ENCODE data around the gene BLVRB. TPM values are rescaled to one million over a fixed set of nuclear protein-coding genes. Genes with fewer than 3 reads are reported as not detected.
A peak's percentile ranks its signal among the peaks of the same experiment; 100 is the strongest.

The BLVRB gene
- total and polyA plus RNA-seq, 2 donors (not counting 3 experiments of a cell fraction or from before 2014, with no cell fraction given) = 30.8 to 113 TPM

DNA sequence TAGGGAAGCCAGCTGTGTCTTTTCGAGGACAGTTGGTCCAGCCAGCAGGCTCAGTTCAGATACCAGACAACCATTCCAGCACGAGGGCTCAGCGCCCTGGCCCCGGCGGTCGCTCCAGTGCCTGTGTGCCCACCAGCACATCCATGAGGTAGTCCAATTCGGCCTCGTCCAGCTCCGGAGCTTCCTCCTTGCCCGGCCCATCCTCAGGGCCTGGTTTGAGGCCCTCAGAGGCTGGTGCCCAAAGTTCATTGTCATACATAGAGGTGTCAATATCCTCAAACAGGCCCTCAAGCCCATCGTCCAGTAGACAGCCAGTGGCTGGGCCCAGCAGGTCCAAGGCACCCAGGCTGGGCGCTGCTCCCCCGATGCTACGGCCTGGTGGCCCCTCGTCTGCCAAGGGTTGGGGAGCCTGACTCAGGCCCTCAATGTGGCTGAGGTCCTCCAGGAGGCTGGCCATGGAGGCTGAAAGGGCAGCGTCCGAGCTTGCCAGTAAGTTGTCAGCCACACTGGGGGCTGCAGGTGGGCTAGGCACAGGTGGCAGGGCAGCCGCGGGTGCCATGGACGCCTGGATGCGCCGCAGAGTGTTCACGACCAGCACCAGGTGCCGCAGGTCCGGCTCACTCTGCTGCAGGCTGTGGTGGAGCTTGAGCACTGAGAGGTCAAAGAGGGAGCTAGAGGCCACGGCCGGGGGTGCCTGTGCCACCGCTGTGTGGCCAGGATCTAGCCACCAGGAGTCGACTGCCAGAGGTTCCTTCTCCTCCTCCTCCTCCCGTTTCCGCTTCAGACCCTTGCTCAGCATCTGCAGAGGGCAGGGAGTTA, 42.6 kb downstream of the BLVRB start:
- Histone ChIP-seq H3K4me2 (ENCODE audit: insufficient read depth, low read length) (no peak overlapping the region), H3K9me3 (replicated peaks; ENCODE audit: control insufficient read depth, insufficient read depth, low read length) (no peaks in the 10 kb centered on the region), H3K4me3 (replicated peaks in 1 of 3; ENCODE audit: insufficient read depth in 1 of 3, low read depth in 1 of 3, low read length in 3 of 3) (no peak overlapping the region), H3K27me3 (ENCODE audit: control insufficient read depth in 2 of 2, insufficient read depth in 2 of 2, low read length in 2 of 2) (no peaks in the 10 kb centered on the region), H3K9me1 (replicated peaks; ENCODE audit: control insufficient read depth, extremely low read depth, insufficient read depth, low read length) (no peaks in the 10 kb centered on the region), H3K9ac (replicated peaks; ENCODE audit: extremely low read depth, insufficient read depth, low read length) (no peak overlapping the region), H3K36me3 (ENCODE audit: control insufficient read depth in 2 of 2, extremely low read depth in 1 of 2, insufficient read depth in 2 of 2, low read length in 2 of 2) (peaks cover 8 to 9% of the 10 kb centered on the region in 2 experiments), H2AFZ (ENCODE audit: low read depth, low read length) (no peak overlapping the region), H3K79me2 (ENCODE audit: control insufficient read depth, insufficient read depth, low read length) (peaks cover 30% of the 10 kb centered on the region), H4K20me1 (replicated peaks; ENCODE audit: control insufficient read depth, extremely low read depth, insufficient read depth, low read length) (no peaks in the 10 kb centered on the region), H3K4me1 (ENCODE audit: control insufficient read depth, extremely low read depth, insufficient read depth, low read length) (peaks cover 19% of the 10 kb centered on the region), H3K27ac (ENCODE audit: insufficient read depth, low read depth, low read length) (no peak overlapping the region)
- intact Hi-C loops (cut with micrococcal nuclease) = loop anchor here (5.0 kb wide), 1 partner anchor 76 kb away; the partner anchor contains the start of genes C19orf47 and PLD3
- dilution Hi-C loops (cut with MboI; ENCODE audit: extremely low pct_ligation_motif_present, low sequenced_read_pairs) = no loop called here
- TF ChIP-seq POLR2A (IDR thresholded peaks at IDR 0.05; ENCODE audit: low read depth, low read length) = no peak
- POLR2A ChIA-PET = no interaction called here
- CTCF ChIA-PET = interaction anchor here (0.7 to 1.9 kb wide), 3 partner anchors 24 to 118 kb away, joined by 3 to 6 read pairs (median 3); no protein-coding TSS in a partner anchor
- FAIRE-seq = peak; percentile 38
- BruUV-seq (replicated peaks) = no TSS peak
- DNase-seq (ENCODE audit: low read depth, low spot score) = no peak

DNA sequence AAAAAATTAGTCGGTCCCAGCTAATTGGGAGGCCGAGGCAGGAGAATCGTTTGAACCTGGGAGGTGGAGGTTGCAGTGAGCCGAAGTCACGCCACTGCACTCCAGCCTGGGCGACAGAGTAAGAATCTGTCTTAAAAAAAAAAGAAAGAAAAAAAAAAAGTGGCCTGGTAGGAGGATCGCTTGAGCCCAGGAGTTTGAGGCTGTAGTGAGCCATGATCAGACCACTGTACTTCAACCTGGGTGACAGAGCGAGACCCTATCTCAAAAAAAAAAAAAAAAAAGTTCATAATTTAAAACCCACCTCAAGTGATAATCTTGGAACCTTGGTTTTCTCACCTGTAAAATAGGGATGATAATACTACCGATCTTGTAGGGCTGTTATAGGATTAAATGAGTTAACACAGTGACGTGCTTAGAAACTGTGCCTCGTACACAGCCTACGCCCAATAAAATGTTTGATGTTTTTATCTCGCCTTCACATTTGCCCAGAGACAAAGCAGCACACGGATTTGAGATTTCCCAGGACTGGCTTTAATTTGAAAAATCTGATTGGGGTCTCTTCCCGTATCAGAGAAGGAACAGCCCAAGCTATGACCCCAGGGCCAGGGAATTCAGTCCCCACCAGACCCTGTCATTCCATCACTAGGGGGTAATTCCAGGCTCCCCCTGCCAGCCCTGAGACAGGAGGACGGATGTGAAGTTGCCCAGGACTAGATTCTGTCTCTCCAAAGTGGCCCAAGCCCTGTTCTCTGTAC, 43.4 kb downstream of the BLVRB start:
- H3K36me3 ChIP-seq (ENCODE audit: control insufficient read depth in 2 of 2, extremely low read depth in 1 of 2, insufficient read depth in 2 of 2, low read length in 2 of 2) = peaks cover 8 to 9% of the 10 kb centered on the region in 2 experiments
- dilution Hi-C loops (cut with MboI; ENCODE audit: extremely low pct_ligation_motif_present, low sequenced_read_pairs) = no loop called here
- intact Hi-C loops (cut with micrococcal nuclease) = loop anchor here (1.0 to 5.0 kb wide), 5 partner anchors 19 to 177 kb away; partner anchors contain the start of genes C19orf47, PLD3 and SERTAD3
- no peak overlapping the region for H2AFZ ChIP-seq (ENCODE audit: low read depth, low read length)
- ChIA-PET POLR2A (interaction anchor here (1.9 kb wide), 1 partner anchor 21 kb away, joined by 15 read pairs; no protein-coding TSS in a partner anchor), CTCF (interaction anchor here (0.7 to 2.0 kb wide), 3 partner anchors 21 to 117 kb away, joined by 3 to 37 read pairs (median 6); partner anchors contain the start of gene SERTAD3)
- TF ChIP-seq GATA2 (IDR thresholded peaks at IDR 0.05; ENCODE audit: insufficient read depth, insufficient read length, low read depth, low read length) = no peak
- TF ChIP-seq MYC (IDR thresholded peaks at IDR 0.05; ENCODE audit: low read depth, low read length) = no peak
- TF ChIP-seq EZH2 (IDR thresholded peaks at IDR 0.05; ENCODE audit: borderline replicate concordance, low read depth, low read length, severe bottlenecking) = no peak
- TF ChIP-seq FOS (IDR thresholded peaks at IDR 0.05; ENCODE audit: borderline replicate concordance, insufficient read depth, low read length) = no peak
- TF ChIP-seq, protein P1, sequence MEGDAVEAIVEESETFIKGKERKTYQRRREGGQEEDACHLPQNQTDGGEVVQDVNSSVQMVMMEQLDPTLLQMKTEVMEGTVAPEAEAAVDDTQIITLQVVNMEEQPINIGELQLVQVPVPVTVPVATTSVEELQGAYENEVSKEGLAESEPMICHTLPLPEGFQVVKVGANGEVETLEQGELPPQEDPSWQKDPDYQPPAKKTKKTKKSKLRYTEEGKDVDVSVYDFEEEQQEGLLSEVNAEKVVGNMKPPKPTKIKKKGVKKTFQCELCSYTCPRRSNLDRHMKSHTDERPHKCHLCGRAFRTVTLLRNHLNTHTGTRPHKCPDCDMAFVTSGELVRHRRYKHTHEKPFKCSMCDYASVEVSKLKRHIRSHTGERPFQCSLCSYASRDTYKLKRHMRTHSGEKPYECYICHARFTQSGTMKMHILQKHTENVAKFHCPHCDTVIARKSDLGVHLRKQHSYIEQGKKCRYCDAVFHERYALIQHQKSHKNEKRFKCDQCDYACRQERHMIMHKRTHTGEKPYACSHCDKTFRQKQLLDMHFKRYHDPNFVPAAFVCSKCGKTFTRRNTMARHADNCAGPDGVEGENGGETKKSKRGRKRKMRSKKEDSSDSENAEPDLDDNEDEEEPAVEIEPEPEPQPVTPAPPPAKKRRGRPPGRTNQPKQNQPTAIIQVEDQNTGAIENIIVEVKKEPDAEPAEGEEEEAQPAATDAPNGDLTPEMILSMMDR (IDR thresholded peaks at IDR 0.05; ENCODE audit: extremely low read depth in 1 of 2, insufficient read depth in 1 of 2, low read depth in 1 of 2, low read length in 2 of 2) = no peak
- TF ChIP-seq, protein P2, sequence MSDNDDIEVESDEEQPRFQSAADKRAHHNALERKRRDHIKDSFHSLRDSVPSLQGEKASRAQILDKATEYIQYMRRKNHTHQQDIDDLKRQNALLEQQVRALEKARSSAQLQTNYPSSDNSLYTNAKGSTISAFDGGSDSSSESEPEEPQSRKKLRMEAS (IDR thresholded peaks at IDR 0.05; ENCODE audit: insufficient read depth, insufficient read length) = no peak
- TF ChIP-seq POLR2A (IDR thresholded peaks at IDR 0.05; ENCODE audit: low read depth, low read length) = no peak
- H3K4me1 ChIP-seq (ENCODE audit: control insufficient read depth, extremely low read depth, insufficient read depth, low read length) = peaks cover 26% of the 10 kb centered on the region
- peak overlapping the region; percentile 75 for H3K27ac ChIP-seq (ENCODE audit: insufficient read depth, low read depth, low read length)
- H3K9me3 ChIP-seq (replicated peaks; ENCODE audit: control insufficient read depth, insufficient read depth, low read length) = no peaks in the 10 kb centered on the region
- no peak overlapping the region for H3K4me2 ChIP-seq (ENCODE audit: insufficient read depth, low read length)
- no peaks in the 10 kb centered on the region for H3K9me1 ChIP-seq (replicated peaks; ENCODE audit: control insufficient read depth, extremely low read depth, insufficient read depth, low read length)
- no peak for FAIRE-seq
- H3K9ac ChIP-seq (replicated peaks; ENCODE audit: extremely low read depth, insufficient read depth, low read length) = no peak overlapping the region
- H4K20me1 ChIP-seq (replicated peaks; ENCODE audit: control insufficient read depth, extremely low read depth, insufficient read depth, low read length) = no peaks in the 10 kb centered on the region
- H3K27me3 ChIP-seq (ENCODE audit: control insufficient read depth in 2 of 2, insufficient read depth in 2 of 2, low read length in 2 of 2) = no peaks in the 10 kb centered on the region
- BruUV-seq (replicated peaks) = no TSS peak
- DNase-seq (ENCODE audit: low read depth, low spot score) = no peak
- no peak overlapping the region for H3K4me3 ChIP-seq (replicated peaks in 1 of 3; ENCODE audit: insufficient read depth in 1 of 3, low read depth in 1 of 3, low read length in 3 of 3)
- peaks cover 30% of the 10 kb centered on the region for H3K79me2 ChIP-seq (ENCODE audit: control insufficient read depth, insufficient read depth, low read length)
